ENCODE measurements around the gene FECH.
"Not testable (repeated sequence)": the region's sequence is repeated elsewhere in the genome, so short reads cannot be mapped to it uniquely, and the experiment has no call there.

Gene FECH

GRCh38 chr18:57527556-57528229, 58.8 kb downstream of the FECH start:
- peak in 1 of 2 experiments; percentile 67 for DNase-seq

- peak; percentile 59 to 87 for DNase-seq
Measured at GRCh38 chr18:57523171-57523956, 63.1 kb downstream of the FECH start.

GRCh38 chr18:57522348-57522747, 64.2 kb downstream of the FECH start:
- DNase-seq = not testable (repeated sequence)

- DNase-seq = no peak
Measured at GRCh38 chr18:57519668-57520424, 66.7 kb downstream of the FECH start.

GRCh38 chr18:57518533-57518932, 68.0 kb downstream of the FECH start:
- DNase-seq = no peak

DNA sequence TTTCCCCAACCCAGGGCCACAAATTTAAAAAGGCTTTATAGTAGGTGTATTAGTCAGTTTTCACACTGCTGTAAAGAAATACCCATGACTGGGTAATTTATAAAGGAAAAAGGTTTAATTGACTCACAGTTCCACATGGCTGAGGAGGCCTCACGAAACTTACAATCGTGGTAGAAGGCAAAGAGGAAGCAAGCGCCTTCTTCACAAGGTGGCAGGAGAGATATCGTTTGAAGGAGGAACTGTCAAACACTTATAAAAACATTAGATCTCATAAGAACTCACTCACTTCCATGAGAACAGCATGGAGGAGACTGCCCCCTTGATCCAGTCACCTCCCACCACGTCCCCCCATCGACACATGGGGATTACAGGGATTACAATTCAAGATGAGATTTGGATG, 70.4 kb downstream of the FECH start:
- no peak for DNase-seq

DNA sequence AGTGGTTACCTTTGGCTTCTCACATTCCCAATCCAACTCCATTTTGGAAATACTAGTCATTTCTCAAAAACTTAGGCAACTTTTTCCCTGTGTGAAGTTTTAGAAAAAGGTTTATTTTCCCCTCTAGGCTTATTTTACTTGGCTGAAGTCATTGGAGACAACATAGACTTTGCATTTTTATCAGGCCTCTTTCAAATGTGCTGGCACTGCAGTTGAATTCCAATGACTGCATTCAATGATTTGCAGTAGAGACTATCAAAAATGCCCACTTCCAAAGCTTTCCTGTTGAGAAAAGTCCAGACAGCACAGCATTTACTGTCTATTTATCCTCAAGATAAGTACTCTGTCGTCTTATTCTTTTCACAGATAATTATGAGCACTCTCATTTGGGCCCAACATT, 81.3 kb downstream of the FECH start:
- no peak for DNase-seq

DNA sequence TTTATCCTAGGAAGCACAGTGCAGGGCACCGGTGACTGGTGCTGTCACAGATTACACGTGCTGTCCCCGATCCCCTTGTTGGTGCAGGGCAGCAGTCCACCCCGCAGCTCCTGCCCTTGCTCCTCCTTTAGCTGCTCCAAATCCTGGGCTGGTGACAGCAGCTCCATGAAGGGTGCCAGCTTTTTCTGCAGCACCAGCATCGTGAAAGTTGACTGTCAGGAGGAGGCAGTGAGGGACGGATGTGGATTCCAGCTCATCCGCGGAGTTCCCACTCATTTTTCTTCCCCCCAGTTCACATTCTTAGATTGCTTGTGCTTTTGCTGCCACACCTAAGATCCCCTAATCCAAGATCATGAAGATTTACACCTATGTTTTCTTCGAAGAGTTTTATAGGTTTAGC, 83.9 kb downstream of the FECH start:
- DNase-seq = no peak

DNA sequence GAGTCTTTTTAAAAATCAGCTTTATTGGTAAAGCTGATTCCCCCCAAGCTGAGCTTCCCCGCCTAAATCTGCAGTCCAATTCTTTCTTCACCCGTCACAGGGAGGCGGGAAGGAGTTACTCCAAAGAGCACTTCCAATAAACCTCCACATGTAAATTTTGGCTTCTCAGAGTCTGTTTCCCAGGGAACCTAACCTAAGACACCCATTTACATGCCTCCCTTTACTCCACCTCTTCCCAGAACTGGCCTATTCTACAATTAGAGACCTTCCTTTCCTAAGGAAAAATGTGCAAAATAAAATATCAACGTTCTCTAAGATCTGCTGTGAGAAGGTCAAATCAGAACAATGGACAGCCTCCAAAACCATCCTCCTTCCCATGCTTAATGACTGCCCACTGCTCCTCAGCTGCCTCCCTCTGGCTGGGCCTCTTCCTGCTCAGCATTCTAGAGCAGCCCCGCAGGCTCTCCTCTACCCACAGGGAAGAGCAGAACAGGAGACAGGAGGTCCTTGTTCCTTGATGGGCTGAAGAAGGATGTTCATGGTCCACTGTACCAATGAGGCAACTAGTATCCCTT, 87.7 kb downstream of the FECH start:
- DNase-seq = no peak
